ENCODE results near the gene TTC7B. TPM values are rescaled to one million over a fixed set of nuclear protein-coding genes. Genes with fewer than 3 reads are reported as not detected.

Gene TTC7B
- total RNA-seq, 1 experiment from 2014 or later: 40.9 TPM

- H3K9me3 ChIP-seq (ENCODE audit: control insufficient read depth, insufficient read depth, low read depth, low read length): no peaks in the 10 kb centered on the region
- POLR2A ChIA-PET: interaction anchor here (1.0 kb wide), 1 partner anchor 363 kb away, joined by 4 read pairs; the partner anchor contains the start of gene RPS6KA5
- in situ Hi-C loops (cut with HindIII; ENCODE audit: low pct_unique_long_range_greater_than_20kb, low sequenced_read_pairs) (no loop called here), intact Hi-C loops (cut with micrococcal nuclease; ENCODE audit: unreplicated experiment) (loop anchor here (2.0 to 10.0 kb wide), 2 partner anchors 299 to 393 kb away; no protein-coding TSS in a partner anchor)
- H3K4me1 ChIP-seq (ENCODE audit: control insufficient read depth, insufficient read depth, low read length): peaks cover 4% of the 10 kb centered on the region
- TF ChIP-seq TCF7L2 (IDR thresholded peaks at IDR 0.05; ENCODE audit: low read depth, low read length) (no peak), CTCF (IDR thresholded peaks at IDR 0.05) (peak; percentile 88), POLR2AphosphoS5 (IDR thresholded peaks at IDR 0.05; ENCODE audit: low read depth, low read length) (no peak), REST (IDR thresholded peaks at IDR 0.05; ENCODE audit: insufficient read depth in 1 of 2, low read depth in 2 of 2, low read length in 1 of 2) (no peak), SIN3A (IDR thresholded peaks at IDR 0.05; ENCODE audit: borderline replicate concordance, insufficient read depth, low read depth, low read length) (no peak)
- CTCF ChIA-PET: interaction anchor here (0.7 to 2.0 kb wide), 4 partner anchors 23 to 396 kb away, joined by 3 to 8 read pairs (median 6); no protein-coding TSS in a partner anchor
- no peaks in the 10 kb centered on the region for H3K36me3 ChIP-seq (ENCODE audit: control insufficient read depth, insufficient read depth, low read length)
- BruUV-seq (replicated peaks): no TSS peak
- no peaks in the 10 kb centered on the region for H3K27me3 ChIP-seq (ENCODE audit: control insufficient read depth, insufficient read depth, low read length)
- no peak overlapping the region; the same call in 1 of the 2 replicates for H3K27ac ChIP-seq (ENCODE audit: low read length)
- DNase-seq (ENCODE audit: low read depth, low spot score) (peak; percentile 36), ATAC-seq (peak; percentile 93)
- H3K4me3 ChIP-seq (ENCODE audit: low read depth in 2 of 2, low read length in 2 of 2): no peak overlapping the region
Observed at GRCh38 chr14:90697577-90698206, 118.5 kb downstream of the TTC7B start.

- H3K27ac ChIP-seq (ENCODE audit: low read length): no peak overlapping the region
- ChIA-PET CTCF (interaction anchor here (1.2 to 2.0 kb wide), 3 partner anchors 60 to 396 kb away, joined by 4 to 8 read pairs (median 7); no protein-coding TSS in a partner anchor), POLR2A (no interaction called here)
- H3K4me1 ChIP-seq (ENCODE audit: control insufficient read depth, insufficient read depth, low read length): peaks cover 4% of the 10 kb centered on the region
- ATAC-seq (no peak), DNase-seq (ENCODE audit: low read depth, low spot score) (no peak)
- H3K9me3 ChIP-seq (ENCODE audit: control insufficient read depth, insufficient read depth, low read depth, low read length): no peaks in the 10 kb centered on the region
- no TSS peak for BruUV-seq (replicated peaks)
- intact Hi-C loops (cut with micrococcal nuclease; ENCODE audit: unreplicated experiment) (loop anchor here (2.0 to 10.0 kb wide), 2 partner anchors 298 to 392 kb away; no protein-coding TSS in a partner anchor), in situ Hi-C loops (cut with HindIII; ENCODE audit: low pct_unique_long_range_greater_than_20kb, low sequenced_read_pairs) (no loop called here)
- no peaks in the 10 kb centered on the region for H3K36me3 ChIP-seq (ENCODE audit: control insufficient read depth, insufficient read depth, low read length)
- no peaks in the 10 kb centered on the region for H3K27me3 ChIP-seq (ENCODE audit: control insufficient read depth, insufficient read depth, low read length)
- TF ChIP-seq TCF7L2 (IDR thresholded peaks at IDR 0.05; ENCODE audit: low read depth, low read length): no peak
- TF ChIP-seq CTCF (IDR thresholded peaks at IDR 0.05): no peak
- no peak for TF ChIP-seq REST (IDR thresholded peaks at IDR 0.05; ENCODE audit: insufficient read depth in 1 of 2, low read depth in 2 of 2, low read length in 1 of 2)
- no peak for TF ChIP-seq POLR2AphosphoS5 (IDR thresholded peaks at IDR 0.05; ENCODE audit: low read depth, low read length)
- TF ChIP-seq SIN3A (IDR thresholded peaks at IDR 0.05; ENCODE audit: borderline replicate concordance, insufficient read depth, low read depth, low read length): no peak
- H3K4me3 ChIP-seq (ENCODE audit: low read depth in 2 of 2, low read length in 2 of 2): no peak overlapping the region
Observed at GRCh38 chr14:90697132-90697531, 119.1 kb downstream of the TTC7B start.
